SKM-1 (cell line): ENCODE measurements around the gene MAGI1.
"Not testable (repeated sequence)": the region's sequence is repeated elsewhere in the genome, so short reads cannot be mapped to it uniquely, and the experiment has no call there.

Source experiments
- DNase-seq: peaks from one replicate; lab custom pipeline; 2025; ENCODE audit not compliant: unreplicated experiment; lab: John Stamatoyannopoulos, UW

Gene MAGI1

DNA sequence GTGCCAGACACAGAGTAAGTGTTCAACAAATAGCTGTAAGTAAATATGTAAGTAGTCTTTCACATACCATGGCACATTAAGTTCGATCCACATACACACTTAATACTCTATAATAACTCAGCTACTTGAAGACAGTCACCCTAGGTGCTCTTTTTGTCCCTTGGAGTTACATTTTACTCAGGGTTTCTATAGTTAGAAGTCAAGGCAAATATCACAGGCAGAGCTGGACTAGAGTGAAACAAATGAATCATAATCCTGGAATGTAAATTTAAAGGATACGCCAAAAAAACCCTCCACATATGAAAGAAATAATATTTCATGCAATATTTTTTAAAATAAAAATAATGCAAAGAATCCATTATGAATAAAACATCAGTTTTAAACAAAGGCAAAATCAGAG lies 461.8 kb downstream of the MAGI1 start:
- DNase-seq, result no peak

DNA sequence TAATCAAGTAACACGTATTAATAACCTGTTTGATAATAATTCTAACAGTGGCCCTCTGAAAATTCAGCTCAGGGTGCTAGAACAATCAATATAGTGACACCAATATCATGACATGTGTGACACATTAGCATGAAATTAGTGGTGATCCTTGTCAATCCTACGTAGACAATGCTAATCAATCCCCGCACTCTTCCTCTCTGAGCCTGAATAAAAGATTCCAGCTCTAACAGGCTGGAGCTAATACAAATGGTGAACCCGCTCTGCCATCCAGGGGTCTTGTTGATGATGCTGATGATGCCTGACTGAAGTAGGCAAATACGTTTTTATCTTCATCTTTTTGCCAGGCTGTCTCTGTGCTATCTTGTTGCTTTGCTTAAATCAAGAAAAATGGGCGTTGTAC lies 462.5 kb downstream of the MAGI1 start:
- no peak for DNase-seq

DNA sequence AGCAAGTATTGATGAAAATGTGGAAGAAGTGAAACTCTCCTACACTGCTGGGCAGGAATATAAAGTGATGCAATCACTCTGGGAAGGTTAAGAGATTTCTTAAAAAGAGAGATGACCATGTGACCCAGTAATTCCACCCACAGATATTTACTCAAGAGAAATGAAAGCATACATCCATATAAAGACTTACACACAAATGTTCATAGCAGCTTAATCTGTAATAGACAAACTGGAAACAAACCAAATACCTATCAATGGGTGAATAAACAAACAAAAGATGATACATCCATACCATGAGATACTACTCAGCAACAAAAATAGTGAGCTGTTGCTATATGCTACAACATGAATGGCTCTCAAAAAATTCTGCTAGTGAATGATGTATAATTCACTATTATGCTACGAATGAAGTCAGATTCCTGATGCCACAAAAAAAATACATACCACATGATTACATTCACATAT lies 463.3 kb downstream of the MAGI1 start:
- no peak for DNase-seq

DNA sequence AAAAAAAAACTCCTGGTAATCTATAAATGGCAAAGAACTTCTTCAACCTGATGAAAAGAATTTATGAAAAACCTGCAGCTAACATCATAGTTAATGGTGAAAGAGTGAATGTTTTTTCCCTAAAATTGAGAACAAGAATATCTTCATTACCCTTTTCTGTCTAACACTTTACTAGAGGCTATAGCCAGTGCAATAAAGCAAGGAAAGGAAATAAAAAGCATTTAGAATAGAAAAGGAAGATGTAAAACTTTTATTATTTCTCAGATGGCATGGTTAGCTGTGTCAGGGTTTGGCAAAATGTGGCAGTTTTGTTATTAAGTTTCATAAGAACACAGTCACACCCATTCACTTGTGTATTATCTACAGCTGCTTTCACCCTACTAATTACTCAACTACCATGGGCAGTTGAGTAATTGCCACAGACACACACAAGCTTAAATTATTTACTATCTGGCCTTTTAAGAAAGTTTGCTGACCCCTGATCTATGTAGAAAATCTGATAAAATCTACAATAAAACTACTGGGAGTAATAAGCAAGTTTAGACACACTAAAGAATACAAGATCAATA lies 465.1 kb downstream of the MAGI1 start:
- no peak for DNase-seq

DNA sequence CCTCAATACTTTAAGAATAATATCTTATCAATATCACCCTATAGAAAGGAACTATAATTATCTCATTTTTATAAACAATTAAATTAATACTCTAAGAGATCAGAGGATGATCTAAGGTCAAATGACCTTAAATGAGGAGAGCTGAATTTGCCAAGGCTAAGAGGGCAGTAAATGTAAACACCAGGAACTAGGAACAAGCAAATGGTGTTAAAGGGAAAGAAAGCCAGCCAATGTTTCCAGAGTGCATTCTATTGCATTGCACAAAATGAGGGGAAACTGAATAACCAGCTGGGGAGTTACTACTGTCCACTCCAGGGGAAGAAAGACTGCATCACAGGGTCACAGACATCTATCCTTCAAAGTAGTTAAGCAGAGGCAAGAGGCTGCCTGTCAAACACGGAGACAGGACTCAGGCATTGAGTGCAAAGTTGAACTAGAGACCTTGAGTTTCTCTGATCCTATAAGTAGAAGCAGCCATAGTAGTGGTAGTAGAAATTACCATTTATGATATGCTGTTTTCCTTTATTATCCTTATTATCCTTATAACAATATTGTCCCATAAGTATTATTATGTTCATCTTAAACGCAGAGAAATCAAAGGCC lies 466.4 kb downstream of the MAGI1 start:
- no peak for DNase-seq

DNA sequence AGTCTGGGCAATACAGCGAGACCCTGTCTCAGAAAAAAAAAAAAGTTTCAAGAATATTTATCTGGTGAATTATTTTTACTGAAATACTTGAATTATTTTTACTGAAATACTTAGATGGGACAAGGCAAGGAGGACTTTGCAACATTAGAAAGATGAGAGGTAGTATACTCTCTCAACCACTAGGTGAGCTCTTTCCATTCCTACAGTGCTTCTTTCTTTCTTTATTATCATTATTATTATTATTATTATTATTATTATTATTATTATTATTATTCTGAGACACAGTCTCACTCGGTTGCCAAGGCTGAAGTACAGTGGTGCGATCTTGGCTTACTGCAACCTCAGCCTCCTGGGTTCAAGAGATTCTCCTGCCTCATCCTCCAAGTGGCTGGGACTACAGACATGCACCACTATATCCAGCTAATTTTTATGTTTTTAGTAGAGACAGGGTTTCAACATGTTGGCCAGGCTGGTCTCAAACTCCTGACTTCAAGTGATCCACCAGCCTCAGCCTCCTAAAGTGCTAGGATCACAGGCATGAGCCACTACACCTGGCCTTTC lies 468.8 kb downstream of the MAGI1 start:
- no peak for DNase-seq

DNA sequence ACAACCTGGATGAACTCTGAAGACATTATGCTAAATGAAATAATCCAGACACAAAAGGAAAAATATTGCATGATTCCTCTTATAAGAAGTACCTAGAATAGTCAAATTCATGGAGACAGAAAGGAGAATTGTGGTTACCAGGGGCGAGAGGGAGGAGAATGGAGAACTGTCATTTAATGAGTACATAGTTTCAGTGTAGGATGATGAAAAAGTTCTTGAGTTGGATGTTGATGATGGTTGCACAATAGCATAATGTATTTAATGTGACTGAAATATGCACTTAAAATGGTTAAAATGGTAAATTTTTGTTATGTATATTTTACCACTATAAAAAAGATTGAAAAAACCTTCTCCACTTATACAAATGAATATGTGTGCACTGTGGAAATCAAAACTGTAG lies 469.6 kb downstream of the MAGI1 start:
- DNase-seq, result no peak

DNA sequence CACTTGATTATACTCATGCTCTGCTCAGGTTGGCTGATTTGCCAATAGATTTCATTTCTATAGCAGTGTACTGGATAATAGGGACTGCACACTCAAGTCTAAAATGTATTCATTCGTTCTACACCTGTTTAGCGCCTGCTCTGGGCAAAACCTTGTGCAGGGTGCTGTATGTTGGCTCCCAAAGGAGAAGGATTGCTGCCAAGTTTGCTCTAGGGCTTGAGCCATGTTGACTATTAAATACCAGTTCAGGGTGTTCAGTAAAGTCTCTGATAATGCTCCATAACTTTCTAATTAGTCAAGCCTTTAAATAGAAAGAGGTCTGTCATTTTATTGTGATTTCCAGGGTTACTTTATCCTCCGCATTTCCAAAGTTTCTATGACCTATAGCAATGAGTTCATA lies 470.2 kb downstream of the MAGI1 start:
- DNase-seq, result no peak

DNA sequence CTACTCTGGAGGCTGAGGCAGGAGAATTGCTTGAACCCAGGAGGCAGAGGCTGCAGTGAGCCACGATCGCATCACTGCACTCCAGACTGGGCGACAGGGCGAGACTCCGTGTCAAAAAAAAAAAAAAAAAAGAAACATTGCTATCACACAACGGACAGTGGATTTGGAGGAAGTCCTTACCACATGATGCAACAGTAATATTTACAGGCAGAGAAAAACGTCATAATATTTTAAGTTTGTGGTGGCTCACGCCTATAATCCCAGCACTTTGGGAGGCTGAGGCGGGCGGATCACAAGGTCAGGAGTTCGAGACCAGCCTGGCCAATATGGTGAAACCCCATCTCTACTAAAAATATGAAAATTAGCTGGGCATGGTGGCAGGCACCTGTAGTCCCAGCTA lies 473.0 kb downstream of the MAGI1 start:
- DNase-seq, result not testable (repeated sequence)

DNA sequence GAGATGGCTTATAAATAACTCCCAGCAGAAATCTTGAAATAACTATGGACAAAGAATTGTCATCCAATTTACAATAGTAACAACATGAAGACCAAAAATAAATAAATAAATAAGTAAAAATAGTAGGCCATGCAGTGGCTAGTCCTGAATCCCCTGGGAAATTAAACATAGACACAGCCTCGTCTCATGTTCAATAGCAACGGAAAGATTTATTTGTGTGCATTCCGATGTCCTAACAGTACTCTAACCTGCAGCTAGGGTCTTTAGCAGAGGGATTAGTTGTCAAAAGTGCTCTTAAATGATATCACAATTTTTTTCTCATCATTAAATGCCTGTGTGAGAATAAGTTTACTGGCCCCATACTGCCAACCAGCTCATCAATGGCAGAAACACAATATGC lies 474.2 kb downstream of the MAGI1 start:
- DNase-seq, result no peak

DNA sequence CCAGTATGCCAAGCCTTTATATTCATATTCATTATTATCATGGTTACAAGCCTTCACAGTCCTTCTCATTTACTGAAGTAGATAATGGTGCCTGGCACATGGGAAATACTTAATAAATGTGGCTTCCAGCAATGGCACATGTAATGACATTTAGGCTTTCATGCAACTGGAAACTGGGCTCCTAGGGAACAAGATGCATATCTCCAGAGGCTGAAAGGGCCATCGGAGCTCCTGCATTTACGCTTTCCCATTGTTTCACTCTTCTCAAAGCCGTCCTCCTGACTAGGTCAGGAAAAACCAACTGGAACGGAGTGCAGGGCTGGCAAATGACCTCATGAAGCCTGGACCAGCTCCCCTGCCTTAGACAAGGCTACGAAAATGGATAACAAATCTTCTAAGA lies 474.9 kb downstream of the MAGI1 start:
- no peak for DNase-seq

DNA sequence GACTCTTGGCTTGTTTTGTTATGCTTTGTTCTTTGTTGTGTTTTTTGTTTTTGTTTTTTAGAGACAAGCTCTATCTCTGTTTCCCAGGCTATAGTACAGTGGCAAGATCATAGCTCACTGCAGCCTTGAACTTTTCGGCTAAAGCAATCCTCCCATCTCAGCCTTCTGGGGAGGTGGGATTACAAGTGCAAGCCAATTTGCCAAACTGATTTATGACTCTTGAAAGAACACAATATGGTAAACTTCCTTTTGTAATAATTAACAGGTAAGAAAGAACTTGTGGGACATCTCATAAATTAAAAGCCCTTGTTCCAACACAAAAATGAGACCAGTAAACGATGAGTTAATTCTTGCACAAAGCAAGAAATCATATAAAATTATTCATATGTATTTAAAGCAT lies 476.3 kb downstream of the MAGI1 start:
- DNase-seq, result no peak

DNA sequence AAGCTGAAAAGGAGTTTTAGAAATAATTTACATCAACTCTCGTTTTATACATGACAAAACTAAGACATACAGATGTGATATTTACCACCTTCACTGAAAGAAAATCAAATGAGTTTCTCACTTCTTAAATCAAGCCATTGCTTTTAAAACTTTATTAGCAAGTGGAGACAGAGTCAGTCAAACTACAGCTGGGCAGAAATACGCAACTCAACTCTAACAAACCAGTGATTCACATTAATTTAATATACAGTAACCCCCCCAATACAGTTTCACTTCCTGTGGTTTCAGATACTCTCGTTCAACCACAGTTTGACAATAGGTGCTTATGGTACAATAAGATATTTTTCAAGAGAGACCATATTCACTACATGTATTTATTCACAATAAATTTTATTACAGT lies 477.1 kb downstream of the MAGI1 start:
- no peak for DNase-seq

DNA sequence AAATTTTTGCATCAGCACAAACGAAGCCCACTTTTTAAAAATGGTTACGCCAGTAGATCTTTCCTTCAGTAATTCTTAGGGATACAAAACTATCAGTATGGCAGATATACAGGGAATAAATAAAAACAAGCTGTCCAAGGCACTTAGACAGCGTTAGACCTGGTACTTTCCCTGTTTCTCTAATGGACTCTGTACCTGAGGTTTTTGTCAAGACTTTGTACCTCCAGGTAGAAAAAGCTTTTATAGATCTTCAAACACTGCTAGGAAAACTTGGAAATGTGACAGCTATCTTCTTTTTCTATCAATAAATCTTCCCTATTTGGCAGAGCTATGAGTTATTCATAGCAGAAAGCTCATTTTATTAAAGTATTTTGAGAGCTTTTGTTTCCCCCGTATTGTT lies 477.8 kb downstream of the MAGI1 start:
- no peak for DNase-seq

DNA sequence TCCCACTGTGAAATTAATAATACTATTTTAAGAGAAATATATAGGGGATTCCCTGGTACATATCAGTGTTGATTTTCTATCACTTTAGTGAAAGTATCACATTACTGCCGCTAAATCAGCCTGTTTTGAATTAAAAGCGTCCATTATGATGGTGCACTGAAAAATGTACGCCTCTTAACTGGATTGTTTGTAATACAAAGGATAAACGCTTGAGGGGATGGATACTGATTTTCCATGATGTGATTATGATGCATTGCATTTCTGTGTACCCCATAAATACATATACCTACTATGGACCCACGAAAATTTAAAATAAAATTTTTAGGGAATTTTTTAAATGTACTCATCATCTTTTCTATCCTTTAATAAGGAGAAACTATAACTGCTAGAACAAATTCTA lies 478.6 kb downstream of the MAGI1 start:
- no peak for DNase-seq

DNA sequence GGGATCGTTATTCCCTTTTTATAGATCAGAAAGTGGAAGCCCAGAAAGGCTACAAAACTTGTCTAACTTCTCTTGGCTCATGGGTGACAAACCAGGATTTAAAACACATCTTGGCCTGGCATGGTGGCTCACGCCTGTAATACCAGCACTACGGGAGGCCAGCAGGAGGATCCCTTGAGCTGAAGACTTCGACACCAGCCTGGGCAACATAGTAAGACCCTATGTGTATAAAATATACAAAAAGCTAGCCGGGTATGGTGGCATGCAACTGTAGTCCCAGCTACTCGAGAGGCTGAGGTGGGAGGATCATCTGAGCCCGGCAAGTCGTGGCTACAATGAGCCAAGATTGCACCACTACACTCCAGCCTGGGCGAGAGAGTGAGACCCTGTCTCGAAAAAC lies 479.1 kb downstream of the MAGI1 start:
- no peak for DNase-seq

DNA sequence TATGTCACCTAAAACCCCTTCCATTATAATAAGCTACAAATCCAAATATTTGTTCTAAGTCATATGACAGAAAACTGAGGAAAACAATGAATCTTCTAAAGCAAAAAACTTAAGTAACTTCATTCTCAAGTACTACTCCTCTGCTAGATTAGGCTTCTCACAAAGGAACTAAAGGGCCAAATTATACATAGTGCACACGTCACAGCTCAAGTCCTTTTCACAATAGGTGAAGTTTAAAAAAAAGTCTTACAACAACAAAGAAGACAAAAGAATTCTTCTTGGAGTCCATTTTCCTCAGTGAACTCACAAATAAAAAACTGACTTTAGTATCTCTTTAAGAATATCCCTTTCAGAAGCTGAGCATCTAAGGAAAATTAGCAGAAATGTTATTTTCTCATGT lies 479.9 kb downstream of the MAGI1 start:
- no peak for DNase-seq

DNA sequence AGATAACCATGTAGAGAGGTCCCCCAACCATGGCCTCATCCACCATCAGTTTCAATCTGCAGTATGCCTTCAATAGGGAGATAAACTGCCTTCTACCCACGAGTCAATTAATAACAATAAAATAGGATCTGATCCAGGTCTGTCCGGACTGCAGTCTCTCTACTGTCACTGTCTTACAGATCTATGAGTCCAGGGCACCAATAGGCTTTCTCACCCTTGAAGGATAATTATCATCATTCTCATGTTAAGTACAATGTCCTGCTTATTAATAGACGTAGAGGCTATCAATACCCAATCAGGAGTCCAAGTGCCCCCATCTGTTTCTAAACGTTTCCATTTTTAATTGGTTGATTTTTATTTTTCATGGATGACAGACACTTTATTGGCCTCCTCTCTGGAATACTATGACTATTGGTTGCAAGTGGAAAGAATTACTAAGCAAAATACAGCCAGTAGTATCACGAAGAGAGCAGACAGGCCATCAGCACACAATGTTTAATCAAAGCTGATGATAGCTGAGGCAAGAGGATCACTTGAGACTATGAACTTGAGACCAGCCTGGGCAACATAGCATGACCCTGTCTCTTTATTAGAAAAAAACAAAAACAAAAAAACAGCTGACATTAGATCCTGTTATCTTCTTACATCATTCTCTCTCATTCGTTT lies 480.7 kb downstream of the MAGI1 start:
- DNase-seq, result no peak

DNA sequence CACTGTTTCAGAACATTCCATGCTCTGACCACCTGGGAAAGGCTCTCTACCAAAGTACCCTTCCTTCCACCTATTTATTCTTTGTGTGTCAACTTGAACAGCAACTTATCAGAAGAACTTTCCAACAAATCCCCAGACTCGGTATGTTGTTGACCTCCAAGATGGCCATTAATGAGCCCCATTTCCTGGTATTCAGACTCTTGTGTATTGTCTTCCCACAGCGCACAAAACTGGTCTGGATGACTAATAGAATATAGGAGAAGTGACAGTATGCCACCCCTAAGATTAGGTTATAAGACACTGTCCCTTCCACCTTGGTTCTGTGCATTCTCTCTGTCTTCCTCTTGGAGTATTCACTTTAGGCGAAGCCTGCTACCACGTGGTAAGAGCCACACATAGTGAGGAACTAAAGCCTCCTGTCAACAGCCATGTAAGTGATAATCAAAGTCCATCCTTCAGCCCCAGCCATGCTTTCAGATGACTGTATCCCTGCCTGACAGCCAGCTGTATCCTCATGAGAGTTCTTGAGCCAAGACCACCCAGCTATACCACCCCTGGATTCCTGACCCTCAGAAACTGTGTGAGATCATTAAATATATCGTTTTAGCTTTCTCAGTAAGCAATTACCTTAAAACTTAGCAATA lies 481.7 kb downstream of the MAGI1 start:
- DNase-seq, result no peak

DNA sequence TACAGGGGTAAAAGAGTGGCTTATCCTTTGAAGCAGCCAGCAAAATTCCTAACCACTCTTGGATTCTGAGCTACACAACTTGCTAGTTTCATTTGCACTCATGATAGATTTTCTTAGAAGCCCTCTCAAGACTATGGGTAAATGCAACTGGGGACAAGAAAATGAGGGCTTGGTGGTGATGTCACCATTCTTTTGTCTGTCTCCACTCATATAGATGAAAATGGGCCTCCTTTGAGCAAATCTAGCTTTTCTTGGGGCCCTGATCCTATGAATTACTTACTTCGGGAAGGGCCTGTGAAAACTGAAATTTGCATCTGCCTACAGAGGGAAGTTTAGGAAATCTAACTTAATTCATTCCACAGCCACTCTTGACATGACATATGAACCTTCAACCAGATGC lies 486.3 kb downstream of the MAGI1 start:
- DNase-seq, result no peak

DNA sequence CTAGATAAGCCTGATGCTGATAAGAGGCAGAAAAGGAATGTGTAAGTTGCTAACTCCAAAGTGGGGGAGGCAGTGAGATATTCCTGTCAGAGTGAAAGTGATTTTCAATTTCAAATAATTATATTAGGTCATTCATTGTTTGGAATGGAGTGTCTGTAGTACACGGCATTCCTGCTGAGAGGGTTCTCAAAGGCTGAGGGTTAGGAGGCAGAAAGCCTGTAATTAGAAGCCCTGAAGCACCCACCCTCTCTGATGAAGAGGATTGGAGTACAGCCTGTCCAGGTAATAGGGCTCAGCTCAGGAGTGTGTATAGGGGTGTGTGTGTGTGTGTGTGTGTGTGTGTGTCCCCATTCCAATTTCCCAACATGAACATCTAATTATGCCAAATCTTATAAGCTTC lies 486.8 kb downstream of the MAGI1 start:
- no peak for DNase-seq

DNA sequence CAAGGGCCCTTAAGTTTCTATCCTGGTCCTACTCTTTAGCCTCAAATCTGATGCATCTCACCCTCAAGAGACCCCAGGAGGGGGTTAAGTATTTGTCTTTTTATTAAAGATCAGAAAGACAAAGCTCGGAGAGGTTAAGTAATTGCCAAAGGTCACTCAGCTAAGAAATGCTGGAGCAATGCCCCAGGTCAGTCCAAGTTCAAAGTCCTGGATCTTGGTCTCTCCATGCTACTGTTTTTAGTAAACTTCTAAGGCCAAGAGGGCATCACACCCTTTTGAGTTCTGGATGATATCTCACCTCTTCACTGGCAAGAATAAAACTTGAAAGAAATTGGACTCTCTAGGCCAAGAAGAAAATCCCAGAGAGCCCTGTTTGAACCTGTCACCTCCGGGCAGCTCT lies 488.6 kb downstream of the MAGI1 start:
- DNase-seq, result no peak
